ENCODE measurements around the gene MAP7D1. TPM values are rescaled to one million over a fixed set of nuclear protein-coding genes. Genes with fewer than 3 reads are reported as not detected.

The MAP7D1 gene
- total RNA-seq, 1 experiment from 2014 or later, result 49.9 TPM

DNA sequence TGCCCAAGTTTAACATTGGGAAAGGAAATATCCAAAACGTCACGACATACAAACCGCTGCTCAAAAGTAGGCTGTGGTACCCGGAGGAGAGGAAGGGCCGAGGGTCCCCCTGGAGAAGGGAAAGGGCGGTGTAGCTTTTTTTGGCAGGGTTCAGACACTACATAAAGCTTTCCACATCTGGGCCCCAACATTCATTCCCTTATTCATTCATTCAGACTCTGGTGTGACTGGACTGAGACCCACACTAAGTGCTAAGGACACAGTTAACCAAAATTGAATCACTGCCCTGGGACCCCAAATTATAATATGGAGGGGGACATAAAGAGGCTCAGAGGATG is 20.7 kb upstream of the MAP7D1 start:
- Histone ChIP-seq H3K23me2 (ENCODE audit: insufficient read length, low read depth, low read length, poor library complexity, severe bottlenecking) (no peaks in the 10 kb centered on the region), H4K8ac (replicated peaks; ENCODE audit: insufficient read length, low read depth, low read length) (no peak overlapping the region), H3T11ph (ENCODE audit: low read length) (no peak overlapping the region), H2BK12ac (ENCODE audit: insufficient read length, low read depth, low read length) (no peak overlapping the region), H3K27me3 (ENCODE audit: insufficient read depth, low read length) (no peaks in the 10 kb centered on the region), H3K27ac (ENCODE audit: insufficient read length, low read depth, low read length) (no peak overlapping the region), H3K4me1 (ENCODE audit: insufficient read depth, low read length) (0 out of 2 replicates have a peak, but pooled peaks cover 2% of the 10 kb centered on the region), H2AK5ac (ENCODE audit: insufficient read length, low read length) (no peak overlapping the region), H2BK5ac (ENCODE audit: insufficient read length, low read length) (no peak overlapping the region), H3K18ac (ENCODE audit: insufficient read length, low read depth, low read length) (no peak overlapping the region), H4K91ac (ENCODE audit: insufficient read length, low read depth, low read length) (no peak overlapping the region), H3K23ac (ENCODE audit: insufficient read length, low read depth, low read length) (no peak overlapping the region), H3K14ac (ENCODE audit: insufficient read depth, low read length) (no peak overlapping the region), H2BK15ac (ENCODE audit: low read depth, low read length) (no peak overlapping the region), H3K4ac (ENCODE audit: low read depth, low read length) (no peak overlapping the region), H3K4me2 (ENCODE audit: insufficient read depth, insufficient read length, low read length) (no peak overlapping the region), H3K9me3 (ENCODE audit: control insufficient read depth, low read depth, low read length) (no peaks in the 10 kb centered on the region), H2AFZ (ENCODE audit: low read length) (no peak overlapping the region), H2BK20ac (ENCODE audit: low read depth, low read length, poor library complexity, severe bottlenecking) (no peak overlapping the region), H3K56ac (ENCODE audit: insufficient read length, low read depth, low read length) (no peak overlapping the region), H3K9ac (ENCODE audit: extremely low read depth, insufficient read length, low read length) (no peak overlapping the region), H3K79me1 (ENCODE audit: insufficient read depth, low read depth, low read length, poor library complexity, severe bottlenecking) (no peaks in the 10 kb centered on the region), H3K79me2 (ENCODE audit: insufficient read depth, low read length) (no peaks in the 10 kb centered on the region), H4K5ac (ENCODE audit: insufficient read length, low read depth, low read length) (no peak overlapping the region), H4K20me1 (ENCODE audit: control insufficient read depth, insufficient read depth, insufficient read length) (no peaks in the 10 kb centered on the region), H2BK120ac (ENCODE audit: low read depth, low read length, poor library complexity, severe bottlenecking) (no peak overlapping the region)
- WGBS (ENCODE audit: extremely low coverage, insufficient read length, low lambda C conversion rate), result no CpG with 5 or more reads among the region's 6 CpGs
- no peak overlapping the region for H3K4me3 Mint-ChIP-seq
- H3K4me1 Mint-ChIP-seq, result peaks cover 6 to 12% of the 10 kb centered on the region in 2 experiments
- no peaks in the 10 kb centered on the region for H3K9me3 Mint-ChIP-seq
- no peaks in the 10 kb centered on the region; the same call in 1 of the 2 replicates for H3K27me3 Mint-ChIP-seq (ENCODE audit: low read depth)
- H3K27ac Mint-ChIP-seq, result 0 out of 7 replicates have a peak overlapping the region, but pooled peaks of 1 of the 3 experiments have one; percentile 16
- TF ChIP-seq, protein P1, sequence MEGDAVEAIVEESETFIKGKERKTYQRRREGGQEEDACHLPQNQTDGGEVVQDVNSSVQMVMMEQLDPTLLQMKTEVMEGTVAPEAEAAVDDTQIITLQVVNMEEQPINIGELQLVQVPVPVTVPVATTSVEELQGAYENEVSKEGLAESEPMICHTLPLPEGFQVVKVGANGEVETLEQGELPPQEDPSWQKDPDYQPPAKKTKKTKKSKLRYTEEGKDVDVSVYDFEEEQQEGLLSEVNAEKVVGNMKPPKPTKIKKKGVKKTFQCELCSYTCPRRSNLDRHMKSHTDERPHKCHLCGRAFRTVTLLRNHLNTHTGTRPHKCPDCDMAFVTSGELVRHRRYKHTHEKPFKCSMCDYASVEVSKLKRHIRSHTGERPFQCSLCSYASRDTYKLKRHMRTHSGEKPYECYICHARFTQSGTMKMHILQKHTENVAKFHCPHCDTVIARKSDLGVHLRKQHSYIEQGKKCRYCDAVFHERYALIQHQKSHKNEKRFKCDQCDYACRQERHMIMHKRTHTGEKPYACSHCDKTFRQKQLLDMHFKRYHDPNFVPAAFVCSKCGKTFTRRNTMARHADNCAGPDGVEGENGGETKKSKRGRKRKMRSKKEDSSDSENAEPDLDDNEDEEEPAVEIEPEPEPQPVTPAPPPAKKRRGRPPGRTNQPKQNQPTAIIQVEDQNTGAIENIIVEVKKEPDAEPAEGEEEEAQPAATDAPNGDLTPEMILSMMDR (conservative IDR thresholded peaks at IDR 0.05), result no peak
- DNase-seq, result no peak
- peaks cover 6 to 34% (median 17%) of the 10 kb centered on the region in 3 experiments; a peak in 6 of 7 replicates for H3K36me3 Mint-ChIP-seq (ENCODE audit: insufficient read depth in 1 of 3, low read depth in 3 of 3)
